IgD-negative memory B cell (primary cell): ENCODE measurements around the gene BRD2. TPM values are rescaled to one million over a fixed set of nuclear protein-coding genes. Genes with fewer than 3 reads are reported as not detected.

ENCODE experiments used
- H3K27ac Mint-ChIP-seq, 3 donors: one replicate each; pipeline ENCODE4 v1.8.0; 2020 to 2022; ENCODE audit warnings: mild to moderate bottlenecking in 3 of 3, mixed read lengths in 3 of 3, moderate library complexity in 1 of 3
- H3K27me3 Mint-ChIP-seq: one replicate; pipeline ENCODE4 v1.8.0; 2021; ENCODE audit warnings: mixed read lengths
- H3K36me3 Mint-ChIP-seq: one replicate; pipeline ENCODE4 v1.8.0; 2020; ENCODE audit warnings: mild to moderate bottlenecking, mixed read lengths
- H3K4me1 Mint-ChIP-seq, 3 donors: one replicate each; pipeline ENCODE4 v1.8.0; 2020 to 2022; ENCODE audit warnings: mixed read lengths in 3 of 3, mild to moderate bottlenecking in 1 of 3
- H3K4me3 Mint-ChIP-seq, 4 donors: one replicate each; pipeline ENCODE4 v1.8.0; 2020 to 2022; ENCODE audit warnings: mild to moderate bottlenecking in 4 of 4, mixed read lengths in 4 of 4, moderate library complexity in 3 of 4
- H3K9me3 Mint-ChIP-seq, 3 donors: one replicate each; pipeline ENCODE4 v1.8.0; 2020 to 2021; ENCODE audit warnings: mixed read lengths in 3 of 3, mild to moderate bottlenecking in 1 of 3
- polyA plus RNA-seq: library from polyadenylated mRNA; unstranded; fragments of 300-500 nt; fragmentation: Illumina TruSeq; gene quantifications from one replicate; pipeline ENCODE4 v1.2.3, GENCODE V29; 2021

The BRD2 gene
- polyA plus RNA-seq, 1 donor from 2014 or later = 110 TPM

- peak overlapping the region; percentile 4 to 99 (median 79) for H3K27ac Mint-ChIP-seq
- H3K4me1 Mint-ChIP-seq = peaks cover 34 to 54% (median 41%) of the 10 kb centered on the region in 3 donors
- no peaks in the 10 kb centered on the region for H3K27me3 Mint-ChIP-seq
- H3K9me3 Mint-ChIP-seq = no peaks in the 10 kb centered on the region
- H3K4me3 Mint-ChIP-seq = peak overlapping the region; percentile 38 to 81 (median 57)
- H3K36me3 Mint-ChIP-seq = no peaks in the 10 kb centered on the region
These were observed 46.6 kb downstream of the BRD2 start for GRCh38 chr6:33014841-33015634.

- Mint-ChIP-seq H3K27me3 (no peaks in the 10 kb centered on the region), H3K36me3 (no peaks in the 10 kb centered on the region), H3K27ac (peak overlapping the region in 1 of 3 donors; percentile 99), H3K9me3 (no peaks in the 10 kb centered on the region), H3K4me3 (peak overlapping the region in 1 of 4 donors; percentile 83), H3K4me1 (peaks cover 40 to 56% (median 44%) of the 10 kb centered on the region in 3 donors)
These were observed 47.4 kb downstream of the BRD2 start for GRCh38 chr6:33015798-33016197.

- Mint-ChIP-seq H3K36me3 (no peaks in the 10 kb centered on the region), H3K4me3 (peak overlapping the region in 2 of 4 donors; percentile 66 to 70), H3K27me3 (no peaks in the 10 kb centered on the region), H3K9me3 (no peaks in the 10 kb centered on the region), H3K4me1 (peaks cover 34 to 52% (median 44%) of the 10 kb centered on the region in 3 donors), H3K27ac (peak overlapping the region; percentile 46 to 99 (median 97))
These were observed 48.6 kb downstream of the BRD2 start for GRCh38 chr6:33017018-33017417.

- Mint-ChIP-seq H3K27me3 (no peaks in the 10 kb centered on the region), H3K4me1 (peaks cover 34 to 55% (median 44%) of the 10 kb centered on the region in 3 donors), H3K9me3 (no peaks in the 10 kb centered on the region), H3K36me3 (no peaks in the 10 kb centered on the region), H3K27ac (peak overlapping the region; percentile 89 to 99 (median 97)), H3K4me3 (peak overlapping the region in 3 of 4 donors; percentile 65 to 88 (median 66))
These were observed 49.4 kb downstream of the BRD2 start for GRCh38 chr6:33017694-33018353.

- Mint-ChIP-seq H3K9me3 (no peaks in the 10 kb centered on the region), H3K27ac (peak overlapping the region; percentile 89 to 99 (median 97)), H3K4me1 (peaks cover 37 to 56% (median 44%) of the 10 kb centered on the region in 3 donors), H3K36me3 (no peaks in the 10 kb centered on the region), H3K27me3 (no peaks in the 10 kb centered on the region), H3K4me3 (peak overlapping the region in 3 of 4 donors; percentile 65 to 88 (median 66))
These were observed 50.0 kb downstream of the BRD2 start for GRCh38 chr6:33018418-33018817.

- Mint-ChIP-seq H3K27ac (peak overlapping the region; percentile 92 to 99 (median 97)), H3K4me3 (peak overlapping the region; percentile 44 to 90 (median 74)), H3K9me3 (no peaks in the 10 kb centered on the region), H3K36me3 (no peaks in the 10 kb centered on the region), H3K4me1 (peaks cover 37 to 56% (median 44%) of the 10 kb centered on the region in 3 donors), H3K27me3 (no peaks in the 10 kb centered on the region)
These were observed 50.5 kb downstream of the BRD2 start for GRCh38 chr6:33018904-33019303.

GRCh38 chr6:33019372-33019771 lies 51.0 kb downstream of the BRD2 start:
- no peaks in the 10 kb centered on the region for H3K9me3 Mint-ChIP-seq
- H3K27me3 Mint-ChIP-seq = no peaks in the 10 kb centered on the region
- peak overlapping the region; percentile 44 to 90 (median 74) for H3K4me3 Mint-ChIP-seq
- H3K27ac Mint-ChIP-seq = peak overlapping the region; percentile 92 to 99 (median 97)
- H3K36me3 Mint-ChIP-seq = no peaks in the 10 kb centered on the region
- H3K4me1 Mint-ChIP-seq = peaks cover 37 to 56% (median 44%) of the 10 kb centered on the region in 3 donors

- peaks cover 2% of the 10 kb centered on the region for H3K36me3 Mint-ChIP-seq
- peak overlapping the region in 1 of 3 donors; percentile 41 for H3K27ac Mint-ChIP-seq
- H3K4me1 Mint-ChIP-seq = peaks cover 31 to 47% (median 41%) of the 10 kb centered on the region in 3 donors
- H3K9me3 Mint-ChIP-seq = no peaks in the 10 kb centered on the region
- no peaks in the 10 kb centered on the region for H3K27me3 Mint-ChIP-seq
- no peak overlapping the region for H3K4me3 Mint-ChIP-seq
These were observed 53.5 kb downstream of the BRD2 start for GRCh38 chr6:33021917-33022316.

- H3K4me3 Mint-ChIP-seq = no peak overlapping the region
- no peak overlapping the region for H3K27ac Mint-ChIP-seq
- H3K4me1 Mint-ChIP-seq = peaks cover 30 to 41% (median 38%) of the 10 kb centered on the region in 3 donors
- no peaks in the 10 kb centered on the region for H3K27me3 Mint-ChIP-seq
- H3K9me3 Mint-ChIP-seq = no peaks in the 10 kb centered on the region
- H3K36me3 Mint-ChIP-seq = peaks cover 2% of the 10 kb centered on the region
These were observed 55.1 kb downstream of the BRD2 start for GRCh38 chr6:33023536-33023935.

GRCh38 chr6:33024521-33024920 lies 56.1 kb downstream of the BRD2 start:
- Mint-ChIP-seq H3K27ac (no peak overlapping the region), H3K4me3 (no peak overlapping the region), H3K27me3 (no peaks in the 10 kb centered on the region), H3K4me1 (peaks cover 29 to 38% (median 36%) of the 10 kb centered on the region in 3 donors), H3K36me3 (peaks cover 2% of the 10 kb centered on the region), H3K9me3 (no peaks in the 10 kb centered on the region)

- Mint-ChIP-seq H3K27me3 (no peaks in the 10 kb centered on the region), H3K9me3 (no peaks in the 10 kb centered on the region), H3K27ac (peak overlapping the region; percentile 95 to 100 (median 99)), H3K4me3 (peak overlapping the region; percentile 67 to 91 (median 90)), H3K36me3 (peaks cover 2% of the 10 kb centered on the region), H3K4me1 (peaks cover 33 to 46% (median 35%) of the 10 kb centered on the region in 3 donors)
These were observed 59.9 kb downstream of the BRD2 start for GRCh38 chr6:33028220-33028849.

- no peaks in the 10 kb centered on the region for H3K27me3 Mint-ChIP-seq
- peaks cover 33 to 46% (median 35%) of the 10 kb centered on the region in 3 donors for H3K4me1 Mint-ChIP-seq
- peak overlapping the region; percentile 95 to 100 (median 100) for H3K27ac Mint-ChIP-seq
- peaks cover 0 to 10% (median 6%) of the 10 kb centered on the region in 3 donors for H3K9me3 Mint-ChIP-seq
- peaks cover 2% of the 10 kb centered on the region for H3K36me3 Mint-ChIP-seq
- peak overlapping the region; percentile 68 to 90 (median 84) for H3K4me3 Mint-ChIP-seq
These were observed 61.2 kb downstream of the BRD2 start for GRCh38 chr6:33029328-33030184.

GRCh38 chr6:33030245-33030644 lies 61.9 kb downstream of the BRD2 start:
- no peaks in the 10 kb centered on the region for H3K27me3 Mint-ChIP-seq
- peak overlapping the region; percentile 68 to 90 (median 84) for H3K4me3 Mint-ChIP-seq
- peaks cover 2 to 16% (median 7%) of the 10 kb centered on the region in 3 donors for H3K9me3 Mint-ChIP-seq
- H3K4me1 Mint-ChIP-seq = peaks cover 33 to 46% (median 35%) of the 10 kb centered on the region in 3 donors
- peak overlapping the region; percentile 95 to 100 (median 100) for H3K27ac Mint-ChIP-seq
- peaks cover 3% of the 10 kb centered on the region for H3K36me3 Mint-ChIP-seq
